ENCODE results near the gene RPL32. TPM values are rescaled to one million over a fixed set of nuclear protein-coding genes. Genes with fewer than 3 reads are reported as not detected.
"Not testable (repeated sequence)": the region's sequence is repeated elsewhere in the genome, so short reads cannot be mapped to it uniquely, and the experiment has no call there.

Gene RPL32
- total RNA-seq, 1 donor: 524 TPM

- Histone ChIP-seq H2AFZ (ENCODE audit: low read length) (no peak overlapping the region), H3K4me2 (ENCODE audit: insufficient read depth, low read length) (no peak overlapping the region), H3K4me3 (ENCODE audit: insufficient read depth, low read length) (no peak overlapping the region), H3K27me3 (ENCODE audit: insufficient read depth, low read length) (no peaks in the 10 kb centered on the region), H3K36me3 (ENCODE audit: insufficient read depth, low read length) (no peaks in the 10 kb centered on the region), H3K9me3 (ENCODE audit: low read depth, low read length) (no peaks in the 10 kb centered on the region), H3K4me1 (ENCODE audit: insufficient read depth, low read length) (peaks cover 5% of the 10 kb centered on the region), H3K27ac (ENCODE audit: low read depth, low read length) (no peak overlapping the region), H4K20me1 (ENCODE audit: insufficient read depth, low read length) (no peaks in the 10 kb centered on the region), H3K79me2 (ENCODE audit: insufficient read depth, low read length) (no peaks in the 10 kb centered on the region)
- no peak for DNase-seq (ENCODE audit: insufficient read length, low spot score, missing footprints)
- TF ChIP-seq CTCF (IDR thresholded peaks at IDR 0.05; ENCODE audit: extremely low read depth, low read depth, low read length): no peak
Observed at GRCh38 chr3:12791430-12791829, 49.9 kb downstream of the RPL32 start.

GRCh38 chr3:12787967-12788690 is 53.2 kb downstream of the RPL32 start:
- H3K9me3 ChIP-seq (ENCODE audit: low read depth, low read length); H3K36me3 ChIP-seq (ENCODE audit: insufficient read depth, low read length); H3K27ac ChIP-seq (ENCODE audit: low read depth, low read length); H3K4me2 ChIP-seq (ENCODE audit: insufficient read depth, low read length); H3K4me3 ChIP-seq (ENCODE audit: insufficient read depth, low read length); H4K20me1 ChIP-seq (ENCODE audit: insufficient read depth, low read length); H3K4me1 ChIP-seq (ENCODE audit: insufficient read depth, low read length); H3K79me2 ChIP-seq (ENCODE audit: insufficient read depth, low read length); H2AFZ ChIP-seq (ENCODE audit: low read length); DNase-seq (ENCODE audit: insufficient read length, low spot score, missing footprints): not testable (repeated sequence)
- H3K27me3 ChIP-seq (ENCODE audit: insufficient read depth, low read length): peaks cover 13% of the 10 kb centered on the region

DNA sequence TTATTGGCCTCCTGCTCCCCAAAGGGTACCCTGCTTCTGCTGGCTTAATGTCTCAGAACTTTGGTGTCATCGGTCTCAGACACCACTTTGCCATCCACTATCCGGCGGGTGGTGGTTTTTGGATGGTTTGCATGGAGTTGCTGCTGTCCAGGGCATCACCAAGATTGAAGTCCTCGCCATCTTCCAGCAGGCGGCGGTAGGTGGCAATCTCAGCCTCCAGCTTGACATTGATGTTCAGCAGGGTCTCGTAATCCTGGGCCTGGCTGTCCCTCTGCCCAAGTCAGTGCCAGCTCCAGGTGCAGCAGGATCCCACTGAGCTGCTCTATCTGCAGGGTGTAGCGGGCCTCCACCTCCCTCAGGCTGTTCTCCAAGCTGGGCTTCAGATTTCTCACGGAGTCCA is 54.0 kb downstream of the RPL32 start:
- H3K36me3 ChIP-seq (ENCODE audit: insufficient read depth, low read length); DNase-seq (ENCODE audit: insufficient read length, low spot score, missing footprints); H3K9me3 ChIP-seq (ENCODE audit: low read depth, low read length); H3K4me1 ChIP-seq (ENCODE audit: insufficient read depth, low read length); H3K4me2 ChIP-seq (ENCODE audit: insufficient read depth, low read length); H3K79me2 ChIP-seq (ENCODE audit: insufficient read depth, low read length); H3K27ac ChIP-seq (ENCODE audit: low read depth, low read length); H4K20me1 ChIP-seq (ENCODE audit: insufficient read depth, low read length); H3K4me3 ChIP-seq (ENCODE audit: insufficient read depth, low read length); H2AFZ ChIP-seq (ENCODE audit: low read length): not testable (repeated sequence)
- peak; percentile 33 for TF ChIP-seq CTCF (IDR thresholded peaks at IDR 0.05; ENCODE audit: extremely low read depth, low read depth, low read length)
- H3K27me3 ChIP-seq (ENCODE audit: insufficient read depth, low read length): peaks cover 15% of the 10 kb centered on the region

GRCh38 chr3:12785096-12785495 is 56.3 kb downstream of the RPL32 start:
- DNase-seq (ENCODE audit: insufficient read length, low spot score, missing footprints): no peak
- H3K27ac ChIP-seq (ENCODE audit: low read depth, low read length): no peak overlapping the region
- H3K4me1 ChIP-seq (ENCODE audit: insufficient read depth, low read length): no peaks in the 10 kb centered on the region
- no peaks in the 10 kb centered on the region for H3K9me3 ChIP-seq (ENCODE audit: low read depth, low read length)
- H3K79me2 ChIP-seq (ENCODE audit: insufficient read depth, low read length): no peaks in the 10 kb centered on the region
- no peaks in the 10 kb centered on the region for H4K20me1 ChIP-seq (ENCODE audit: insufficient read depth, low read length)
- H3K4me2 ChIP-seq (ENCODE audit: insufficient read depth, low read length): no peak overlapping the region
- no peak overlapping the region for H2AFZ ChIP-seq (ENCODE audit: low read length)
- no peak for TF ChIP-seq CTCF (IDR thresholded peaks at IDR 0.05; ENCODE audit: extremely low read depth, low read depth, low read length)
- H3K4me3 ChIP-seq (ENCODE audit: insufficient read depth, low read length): no peak overlapping the region
- no peaks in the 10 kb centered on the region for H3K36me3 ChIP-seq (ENCODE audit: insufficient read depth, low read length)
- peaks cover 19% of the 10 kb centered on the region for H3K27me3 ChIP-seq (ENCODE audit: insufficient read depth, low read length)

Small RNA genes lying within 50 kb of the gene (small RNA-seq; reads per million reads assigned to genes)
- not detected for gene AC034198.1

Other genes starting within 250 kb of the RPL32 start
- 107 and 118 TPM in 2 replicates for gene RAF1, start 177.4 kb downstream of the RPL32 start, total RNA-seq
- gene TMEM40, start 82.3 kb downstream of the RPL32 start, total RNA-seq: not detected in 2 replicates
- 1.2 and 1.4 TPM in 2 replicates for gene CAND2, start 44.9 kb downstream of the RPL32 start, total RNA-seq
- 22.1 and 28.3 TPM in 2 replicates for gene IQSEC1, start 231.9 kb upstream of the RPL32 start, total RNA-seq

Measured in osteoblast (primary cell).